PC-9 (cell line): ENCODE data around the gene ENSA. TPM values are rescaled to one million over a fixed set of nuclear protein-coding genes. Genes with fewer than 3 reads are reported as not detected.
A peak's percentile ranks its signal among the peaks of the same experiment; 100 is the strongest.
"Not testable (repeated sequence)": the region's sequence is repeated elsewhere in the genome, so short reads cannot be mapped to it uniquely, and the experiment has no call there.

Experiments
- BruUV-seq: library from RNA; stranded (reverse); fragments of 400-500 nt; replicated peaks from 2 replicates; lab custom pipeline; 2021; lab: Mats Ljungman, UMichigan
- CTCF ChIA-PET: fragments of 300-600 bp; sonication (Branson Sonifier 250); formaldehyde crosslinking; loops from one replicate; lab custom pipeline; 2022; ENCODE audit warnings: antibody characterized with exemption; lab: Charles Lee
- POLR2A ChIA-PET: fragments of 300-600 bp; sonication (Branson Sonifier 250); formaldehyde crosslinking; loops from one replicate; lab custom pipeline; 2022; ENCODE audit warnings: antibody characterized with exemption; ENCODE audit not compliant: unreplicated experiment; lab: Charles Lee
- DNase-seq, 2 experiments: peaks; one replicate each; pipeline versions ENCODE4 v3.0.0 to v3.0.0-alpha.2; 2015 to 2022; ENCODE audit warnings: mixed read lengths in 1 of 2
- H2AFZ ChIP-seq: fragments of 200-600 bp; sonication (generic); 2 replicates; pipeline ENCODE4 v1.8.1; 2017; ENCODE audit warnings: antibody characterized with exemption
- H3F3A ChIP-seq: fragments of 200-600 bp; sonication (generic); 2 replicates; pipeline ENCODE4 v1.8.1; 2017; ENCODE audit warnings: antibody characterized with exemption, mild to moderate bottlenecking, low read depth; ENCODE audit not compliant: insufficient read depth
- H3K27ac ChIP-seq: fragments of 200-600 bp; sonication (generic); 2 replicates; pipeline ENCODE4 v1.6.1; 2016; ENCODE audit warnings: mixed run types
- H3K27me3 ChIP-seq: fragments of 200-600 bp; sonication (generic); 2 replicates; pipeline ENCODE4 v1.6.1; 2016; ENCODE audit warnings: low read depth, mixed run types; ENCODE audit not compliant: insufficient read depth
- H3K36me3 ChIP-seq: fragments of 200-600 bp; sonication (generic); 2 replicates; pipeline ENCODE4 v1.6.1; 2016; ENCODE audit warnings: low read depth, mixed run types
- H3K4me1 ChIP-seq: fragments of 200-600 bp; sonication (generic); replicated peaks from 2 replicates; pipeline ENCODE4 v1.6.1; 2016; ENCODE audit warnings: mixed run types; ENCODE audit not compliant: insufficient read depth
- H3K4me2 ChIP-seq: fragments of 200-600 bp; sonication (generic); 2 replicates; pipeline ENCODE4 v1.6.1; 2017; ENCODE audit warnings: mixed run types
- H3K4me3 ChIP-seq: fragments of 200-600 bp; sonication (generic); 2 replicates; pipeline ENCODE4 v1.6.1; 2016; ENCODE audit warnings: mixed run types
- H3K79me2 ChIP-seq: fragments of 200-600 bp; sonication (generic); 2 replicates; pipeline ENCODE4 v1.6.1; 2017; ENCODE audit warnings: low read depth, mixed run types
- H3K9me2 ChIP-seq: fragments of 200-600 bp; sonication (generic); 2 replicates; pipeline ENCODE4 v1.8.1; 2017; ENCODE audit warnings: mild to moderate bottlenecking; ENCODE audit not compliant: insufficient read depth
- H3K9me3 ChIP-seq: fragments of 200-600 bp; sonication (generic); 2 replicates; pipeline ENCODE4 v1.8.1; 2016; ENCODE audit warnings: low read depth; ENCODE audit not compliant: insufficient read depth
- H4K20me1 ChIP-seq: fragments of 200-600 bp; sonication (generic); 2 replicates; pipeline ENCODE4 v1.8.1; 2017; ENCODE audit not compliant: insufficient read depth
- EZH2 ChIP-seq: fragments of 200-600 bp; sonication (generic); IDR thresholded peaks from 2 replicates; pipeline ENCODE4 v1.8.0; 2017; ENCODE audit warnings: antibody characterized with exemption, low read depth
- intact Hi-C: fragments of 100-400 bp; cut with micrococcal nuclease; formaldehyde crosslinking; loops from one replicate; pipeline ENCODE4 v1.10.0; 2022; ENCODE audit not compliant: unreplicated experiment
- total RNA-seq: library from RNA; stranded (reverse); gene quantifications from 2 replicates; pipeline ENCODE4 v1.2.3, GENCODE V29; 2021
- TF ChIP-seq, protein P1 (sequence below): fragments of 200-600 bp; sonication (generic); conservative IDR thresholded peaks from 2 replicates; pipeline ENCODE4 v1.6.1; 2017; ENCODE audit warnings: mixed run types, antibody characterized with exemption, mild to moderate bottlenecking, moderate library complexity

Gene ENSA
- total RNA-seq, 1 experiment from 2014 or later = 229 TPM

DNA sequence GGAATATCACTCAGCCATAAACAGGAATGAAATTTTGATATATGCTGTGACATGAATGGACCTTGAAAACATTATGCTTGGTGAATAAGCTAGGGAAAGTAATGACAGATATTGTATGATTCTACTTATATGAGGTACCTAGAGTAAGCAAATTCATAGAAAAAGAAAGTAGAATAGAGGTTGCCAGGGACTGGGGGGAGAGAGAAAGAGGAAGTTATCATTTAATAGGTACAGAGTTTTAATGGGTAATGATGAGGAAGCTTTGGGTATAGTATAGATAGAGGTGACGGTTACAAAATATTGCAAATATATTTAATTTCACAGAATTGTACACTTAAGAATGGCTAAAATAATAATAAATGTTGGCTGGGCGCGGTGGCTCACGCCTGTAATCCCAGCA, 31.2 kb upstream of the ENSA start:
- H2AFZ ChIP-seq = no peak overlapping the region
- intact Hi-C loops = no loop called here
- no peaks in the 10 kb centered on the region for H3K79me2 ChIP-seq
- POLR2A ChIA-PET = no interaction called here
- BruUV-seq = no TSS peak
- no peaks in the 10 kb centered on the region for H3K9me3 ChIP-seq
- no peak overlapping the region for H3K4me3 ChIP-seq
- no peaks in the 10 kb centered on the region for H3K9me2 ChIP-seq
- no peak for DNase-seq
- TF ChIP-seq, protein P1, sequence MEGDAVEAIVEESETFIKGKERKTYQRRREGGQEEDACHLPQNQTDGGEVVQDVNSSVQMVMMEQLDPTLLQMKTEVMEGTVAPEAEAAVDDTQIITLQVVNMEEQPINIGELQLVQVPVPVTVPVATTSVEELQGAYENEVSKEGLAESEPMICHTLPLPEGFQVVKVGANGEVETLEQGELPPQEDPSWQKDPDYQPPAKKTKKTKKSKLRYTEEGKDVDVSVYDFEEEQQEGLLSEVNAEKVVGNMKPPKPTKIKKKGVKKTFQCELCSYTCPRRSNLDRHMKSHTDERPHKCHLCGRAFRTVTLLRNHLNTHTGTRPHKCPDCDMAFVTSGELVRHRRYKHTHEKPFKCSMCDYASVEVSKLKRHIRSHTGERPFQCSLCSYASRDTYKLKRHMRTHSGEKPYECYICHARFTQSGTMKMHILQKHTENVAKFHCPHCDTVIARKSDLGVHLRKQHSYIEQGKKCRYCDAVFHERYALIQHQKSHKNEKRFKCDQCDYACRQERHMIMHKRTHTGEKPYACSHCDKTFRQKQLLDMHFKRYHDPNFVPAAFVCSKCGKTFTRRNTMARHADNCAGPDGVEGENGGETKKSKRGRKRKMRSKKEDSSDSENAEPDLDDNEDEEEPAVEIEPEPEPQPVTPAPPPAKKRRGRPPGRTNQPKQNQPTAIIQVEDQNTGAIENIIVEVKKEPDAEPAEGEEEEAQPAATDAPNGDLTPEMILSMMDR = no peak
- no peak for TF ChIP-seq EZH2
- H3K4me1 ChIP-seq = no peaks in the 10 kb centered on the region
- no peak overlapping the region for H3K27ac ChIP-seq
- H3F3A ChIP-seq = peaks cover 12% of the 10 kb centered on the region; the same call in 1 of the 2 replicates
- peaks cover 39% of the 10 kb centered on the region for H3K36me3 ChIP-seq
- no peak overlapping the region for H3K4me2 ChIP-seq
- CTCF ChIA-PET = no interaction called here
- no peaks in the 10 kb centered on the region for H4K20me1 ChIP-seq
- H3K27me3 ChIP-seq = no peaks in the 10 kb centered on the region

DNA sequence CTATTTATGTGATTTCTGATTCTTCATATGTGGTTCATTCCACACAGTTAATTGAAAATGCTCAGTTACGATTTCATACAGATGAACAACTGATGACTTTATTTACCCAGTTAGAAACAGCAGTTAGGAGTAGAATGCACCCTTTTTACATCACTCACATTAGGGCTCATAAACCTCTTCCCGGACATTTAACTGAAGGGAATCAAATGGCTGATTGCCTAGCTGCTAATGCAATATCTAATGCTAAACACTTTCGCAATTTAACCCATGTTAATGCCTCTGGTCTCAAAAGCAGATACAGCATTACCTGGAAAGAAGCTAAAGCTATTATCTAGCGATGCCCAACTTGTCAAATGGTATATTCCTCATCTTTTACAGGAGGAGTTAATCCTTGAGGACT, 27.7 kb upstream of the ENSA start:
- intact Hi-C loops, H2AFZ ChIP-seq, POLR2A ChIA-PET, BruUV-seq, CTCF ChIA-PET, H3K4me2 ChIP-seq, H3K79me2 ChIP-seq, H3K27me3 ChIP-seq, H3K27ac ChIP-seq, H3K4me3 ChIP-seq, H4K20me1 ChIP-seq, H3K4me1 ChIP-seq, H3K9me3 ChIP-seq, H3K9me2 ChIP-seq, DNase-seq: not testable (repeated sequence)
- Histone ChIP-seq H3F3A (0 out of 2 replicates have a peak, but pooled peaks cover 13% of the 10 kb centered on the region), H3K36me3 (peaks cover 34% of the 10 kb centered on the region)

DNA sequence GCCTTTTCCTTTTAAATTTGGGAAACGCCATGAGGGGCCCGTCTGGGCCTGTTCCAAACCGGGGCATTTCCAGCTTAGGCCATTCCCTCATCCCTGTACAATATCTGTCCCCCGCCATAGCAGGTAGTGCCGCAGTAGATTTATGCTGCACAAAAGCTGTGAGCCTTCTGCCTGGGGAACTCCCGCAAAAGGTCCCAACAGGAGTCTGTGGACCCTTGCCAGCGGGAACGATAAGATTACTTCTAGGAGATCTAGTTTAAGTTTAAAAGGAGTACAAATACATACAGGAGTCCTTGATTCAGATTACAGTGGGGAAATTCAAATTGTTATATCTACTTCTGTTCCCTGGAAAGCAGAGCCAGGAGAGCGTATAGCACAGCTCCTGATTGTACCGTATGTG, 25.2 kb upstream of the ENSA start:
- H3K4me3 ChIP-seq, BruUV-seq, H3K79me2 ChIP-seq, H3K27me3 ChIP-seq, intact Hi-C loops, CTCF ChIA-PET, DNase-seq, H3K27ac ChIP-seq, H3K9me3 ChIP-seq, H3K4me2 ChIP-seq, H3K9me2 ChIP-seq, H2AFZ ChIP-seq: not testable (repeated sequence)
- peaks cover 21% of the 10 kb centered on the region for H3K36me3 ChIP-seq
- POLR2A ChIA-PET = interaction anchor here (0.6 to 0.7 kb wide), 2 partner anchors 25 to 38 kb away, joined by 3 to 4 read pairs; partner anchors contain the start of gene ENSA
- H4K20me1 ChIP-seq = peaks cover 11% of the 10 kb centered on the region; the same call in 1 of the 2 replicates
- H3K4me1 ChIP-seq = peaks cover 20% of the 10 kb centered on the region
- peaks cover 26% of the 10 kb centered on the region for H3F3A ChIP-seq

DNA sequence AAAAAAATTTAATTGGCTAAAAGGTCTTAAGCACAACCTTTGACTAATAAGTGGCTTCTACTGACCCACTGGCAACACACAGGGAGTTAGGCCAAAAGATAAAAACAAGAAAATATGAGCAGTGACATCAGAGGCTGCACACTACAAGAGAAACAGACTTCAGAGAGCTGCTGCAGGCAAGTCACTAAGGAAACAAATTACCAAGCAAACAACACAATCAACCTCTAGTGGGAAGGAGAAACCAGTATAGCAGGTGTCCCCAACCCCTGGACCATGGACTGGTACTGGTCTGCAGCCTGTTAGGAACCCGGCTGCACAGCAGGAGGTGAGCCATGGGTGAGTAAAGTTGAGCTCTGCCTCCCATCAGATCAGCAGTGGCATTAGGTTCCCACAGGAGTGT, 20.8 kb upstream of the ENSA start:
- ChIA-PET POLR2A (interaction anchor here (0.5 to 1.0 kb wide), 8 partner anchors 14 to 257 kb away, joined by 3 to 20 read pairs (median 6); no protein-coding TSS in a partner anchor), CTCF (interaction anchor here (0.6 kb wide), 1 partner anchor 163 kb away, joined by 6 read pairs; no protein-coding TSS in a partner anchor)
- Histone ChIP-seq H3K27ac (peak overlapping the region; percentile 65; the same call in 1 of the 2 replicates), H3K79me2 (peaks cover 18% of the 10 kb centered on the region), H3K9me3 (no peaks in the 10 kb centered on the region), H3K9me2 (no peaks in the 10 kb centered on the region), H4K20me1 (peaks cover 17% of the 10 kb centered on the region), H3K4me2 (no peak overlapping the region; the same call in 1 of the 2 replicates), H3F3A (peaks cover 18% of the 10 kb centered on the region), H3K27me3 (no peaks in the 10 kb centered on the region), H3K36me3 (peaks cover 28% of the 10 kb centered on the region), H3K4me1 (peaks cover 20% of the 10 kb centered on the region), H2AFZ (no peak overlapping the region), H3K4me3 (no peak overlapping the region)
- no TSS peak for BruUV-seq
- intact Hi-C loops = loop anchor here (1.0 kb wide), 2 partner anchors 21 to 89 kb away; partner anchors contain the start of gene ENSA
- TF ChIP-seq EZH2 = no peak
- TF ChIP-seq, protein P1 = no peak
- DNase-seq = peak; percentile 67 to 94
